SHP77 treated with DMSO at 0.1 percent for 48 hours (cell line): ENCODE data around the gene ITGA2B.
"Not testable (repeated sequence)": the region's sequence is repeated elsewhere in the genome, so short reads cannot be mapped to it uniquely, and the experiment has no call there.

Experiments
- DNase-seq: peaks from one replicate; lab custom pipeline; 2025; lab: John Stamatoyannopoulos, UW

ITGA2B gene

GRCh38 chr17:44368391-44369243 lies 20.8 kb downstream of the ITGA2B start:
- DNase-seq, result not testable (repeated sequence)

- no peak for DNase-seq
These were observed 22.0 kb downstream of the ITGA2B start for GRCh38 chr17:44367231-44367979.

DNA sequence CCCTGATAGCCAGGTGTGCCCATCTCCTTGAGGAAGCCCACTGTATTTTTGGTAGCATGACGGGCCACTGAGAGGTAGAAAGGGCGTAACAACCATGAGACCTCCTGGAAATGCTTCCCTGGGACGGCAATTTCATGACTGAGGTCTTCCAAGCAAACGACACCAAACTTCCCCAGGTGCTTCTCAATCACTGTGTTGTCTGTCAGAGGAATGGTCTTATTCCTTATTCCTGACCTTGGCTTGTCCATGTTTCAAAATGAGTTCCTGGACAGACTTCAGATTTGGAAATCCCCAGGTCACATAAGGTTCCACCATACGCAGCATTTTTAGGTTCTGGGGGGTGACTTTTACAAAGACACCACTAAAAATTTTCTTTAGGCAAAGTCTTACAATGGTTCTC lies 24.4 kb downstream of the ITGA2B start:
- DNase-seq, result not testable (repeated sequence)

DNA sequence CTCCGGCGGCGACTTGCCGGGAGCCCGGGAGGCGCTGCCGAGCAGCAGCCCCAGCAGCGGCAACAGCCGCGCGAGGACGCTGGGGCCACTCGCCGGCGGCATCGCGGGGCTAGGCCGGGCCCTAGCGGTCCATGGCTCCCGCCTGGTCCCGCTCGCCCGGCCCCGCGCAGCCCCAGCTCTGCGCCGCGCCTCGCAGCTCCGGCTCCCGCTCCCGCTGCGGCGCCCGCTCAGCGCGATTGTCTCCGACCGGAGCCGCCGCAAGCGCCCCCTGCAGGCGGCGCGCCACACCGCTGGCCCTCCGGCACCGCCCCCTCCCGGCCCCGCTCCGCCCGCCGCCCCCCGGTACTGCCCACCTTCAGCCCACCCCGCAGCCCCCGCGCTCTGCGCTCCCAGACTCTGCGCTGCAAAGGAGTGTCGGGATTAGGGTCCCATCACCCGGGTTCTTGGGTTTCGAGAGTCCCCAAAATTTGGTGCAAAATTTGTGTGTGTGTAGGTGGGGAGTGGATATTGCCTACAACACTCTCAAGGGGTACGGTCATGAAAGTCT lies 25.8 kb downstream of the ITGA2B start, which contains the start of gene FAM171A2:
Gene FAM171A2 (minus strand): TSS at position 241 of the 547 bp plus-strand sequence. CDS start 139 bp downstream, at position 102.
- DNase-seq, result no peak

GRCh38 chr17:44362949-44363612 lies 26.4 kb downstream of the ITGA2B start:
- no peak for DNase-seq

DNA sequence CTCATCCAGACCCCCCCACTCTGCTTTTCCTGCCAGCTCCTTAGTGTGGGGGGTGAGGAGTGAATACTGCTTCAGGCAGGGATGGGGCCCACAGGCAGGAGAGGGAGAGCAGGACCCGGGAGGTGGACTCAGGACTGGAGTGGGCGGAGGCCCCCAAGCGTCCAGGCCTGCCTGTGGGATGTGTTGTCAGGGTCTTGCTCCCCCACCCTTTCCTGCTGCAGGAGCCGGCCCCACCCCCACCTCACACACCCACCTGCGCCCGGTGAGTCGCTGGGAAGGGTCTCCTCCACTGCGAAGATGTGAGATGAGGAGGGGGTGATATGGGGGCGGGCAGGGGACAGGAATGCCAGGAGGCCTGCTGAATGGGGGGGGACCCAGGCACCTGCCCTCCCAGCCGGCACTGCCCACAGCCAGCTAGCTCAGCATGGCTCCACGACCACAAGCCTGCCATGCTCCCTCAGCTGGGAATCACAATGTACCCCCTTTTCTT lies 26.9 kb downstream of the ITGA2B start:
- no peak for DNase-seq

GRCh38 chr17:44361292-44362260 lies 27.9 kb downstream of the ITGA2B start:
- DNase-seq, result no peak

DNA sequence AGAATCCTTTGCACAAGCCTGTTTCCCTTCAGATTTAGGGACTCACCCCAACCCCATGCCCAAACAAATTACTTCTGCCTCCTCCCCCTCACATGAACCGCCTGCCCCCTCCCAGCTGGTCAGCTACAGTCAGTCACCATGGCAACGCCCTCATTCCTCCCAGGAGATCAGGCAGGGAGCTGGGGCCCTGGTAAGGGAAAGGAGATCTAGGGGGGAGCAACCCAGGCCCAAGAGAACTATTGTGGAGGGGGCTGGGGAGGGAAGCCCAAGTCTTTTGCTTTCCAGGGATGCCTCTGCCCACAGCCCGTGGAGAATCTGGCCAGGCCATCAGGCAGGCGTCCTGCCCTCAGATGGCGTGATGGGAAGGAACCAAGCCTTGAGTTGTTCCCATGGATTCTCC lies 28.6 kb downstream of the ITGA2B start:
- no peak for DNase-seq

DNA sequence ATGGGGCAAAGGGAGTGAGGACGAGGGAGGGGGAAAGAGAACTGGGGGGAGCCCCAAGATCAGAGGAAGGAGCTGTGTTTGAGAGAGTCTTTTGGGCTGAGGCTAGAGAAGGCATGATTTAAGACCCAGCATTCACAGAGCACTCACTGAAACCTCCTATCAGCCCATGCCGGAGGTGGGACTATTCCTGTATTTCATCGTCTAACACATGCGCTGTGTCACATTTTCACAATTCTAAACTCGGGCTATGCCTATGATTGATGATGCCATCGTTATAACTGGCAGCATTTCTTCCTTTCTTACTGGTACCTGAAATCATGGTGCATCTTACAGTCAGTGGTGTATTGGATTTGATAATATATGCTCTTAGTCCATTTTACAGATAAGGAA lies 29.3 kb downstream of the ITGA2B start:
- no peak for DNase-seq

- DNase-seq, result no peak
These were observed 29.8 kb downstream of the ITGA2B start for GRCh38 chr17:44359458-44360143.

DNA sequence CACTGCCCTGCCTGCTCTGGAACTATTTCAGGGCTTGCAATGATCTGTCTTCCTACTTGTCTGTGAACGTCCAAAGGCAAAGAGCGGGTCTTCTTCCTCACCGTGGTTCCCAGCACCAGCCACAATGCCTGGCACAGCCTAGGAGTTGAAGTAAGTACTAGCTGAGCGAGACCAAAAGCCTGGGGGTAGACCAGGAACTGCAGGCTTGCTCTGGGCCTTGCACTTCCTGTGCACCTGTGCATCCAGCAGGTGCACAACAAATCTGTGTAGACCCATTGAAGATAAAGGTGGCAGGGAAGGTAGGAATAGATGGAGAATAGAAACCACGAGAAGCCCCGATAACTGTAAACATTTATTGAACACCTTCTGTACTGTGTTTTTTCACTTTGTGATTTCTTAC lies 30.4 kb downstream of the ITGA2B start:
- no peak for DNase-seq

DNA sequence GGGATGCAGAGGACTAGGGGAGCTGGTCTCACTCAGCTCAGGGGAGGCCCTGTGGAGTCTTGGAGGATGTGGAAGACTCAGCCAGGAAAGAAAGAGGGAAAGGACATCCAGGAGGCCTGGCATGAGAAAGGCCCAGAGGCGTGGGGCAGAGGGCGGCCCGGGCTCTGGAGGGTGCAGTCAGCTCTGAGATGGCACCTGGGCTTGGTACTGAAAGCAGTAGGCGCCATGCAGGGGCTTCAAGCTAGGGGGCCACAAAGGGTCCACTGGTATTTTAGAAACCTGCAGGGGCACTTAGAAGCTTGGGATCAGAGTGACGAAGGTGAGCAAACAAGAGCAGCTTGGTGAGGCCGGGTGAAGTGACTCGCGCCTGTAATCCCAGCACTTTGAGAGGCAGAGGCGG lies 31.4 kb downstream of the ITGA2B start:
- DNase-seq, result no peak

- no peak for DNase-seq
These were observed 33.2 kb downstream of the ITGA2B start for GRCh38 chr17:44356241-44356640.

GRCh38 chr17:44355642-44356099 lies 33.8 kb downstream of the ITGA2B start:
- no peak for DNase-seq

- DNase-seq, result no peak
These were observed 34.6 kb downstream of the ITGA2B start for GRCh38 chr17:44354582-44355561.

DNA sequence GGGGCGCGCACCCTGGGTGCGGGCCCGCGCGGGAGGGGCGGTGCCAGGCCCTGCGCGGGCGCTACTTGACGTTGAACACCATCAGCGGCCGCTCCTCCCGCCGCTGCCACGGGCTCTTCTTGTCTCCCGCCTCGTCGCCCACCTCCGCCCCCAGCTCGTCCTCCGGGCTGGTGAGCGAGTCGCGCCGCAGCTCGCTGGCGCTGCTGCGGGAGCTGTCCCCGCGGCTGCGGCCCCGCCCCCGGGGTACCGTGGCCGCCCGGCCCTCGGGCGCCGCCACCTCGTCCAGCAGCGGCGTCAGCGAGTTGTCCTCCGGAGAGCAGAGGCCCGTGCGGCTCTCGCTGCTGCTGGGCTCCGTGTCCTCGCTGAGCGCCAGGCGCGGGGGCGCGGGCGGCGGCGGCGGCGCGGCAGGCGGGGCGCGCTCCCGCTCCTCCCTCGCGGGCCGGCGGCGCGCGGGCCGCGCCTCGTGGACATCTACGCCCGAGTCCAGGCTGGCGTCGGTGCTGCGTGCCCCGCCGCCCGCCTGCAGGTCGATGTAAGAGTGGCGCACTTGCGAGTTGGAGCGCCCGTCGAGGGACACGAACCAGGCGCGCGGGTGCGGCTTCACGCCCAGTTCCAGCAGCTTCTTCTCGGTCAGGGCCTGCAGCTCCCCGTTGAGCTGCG lies 35.6 kb downstream of the ITGA2B start:
- no peak for DNase-seq

DNA sequence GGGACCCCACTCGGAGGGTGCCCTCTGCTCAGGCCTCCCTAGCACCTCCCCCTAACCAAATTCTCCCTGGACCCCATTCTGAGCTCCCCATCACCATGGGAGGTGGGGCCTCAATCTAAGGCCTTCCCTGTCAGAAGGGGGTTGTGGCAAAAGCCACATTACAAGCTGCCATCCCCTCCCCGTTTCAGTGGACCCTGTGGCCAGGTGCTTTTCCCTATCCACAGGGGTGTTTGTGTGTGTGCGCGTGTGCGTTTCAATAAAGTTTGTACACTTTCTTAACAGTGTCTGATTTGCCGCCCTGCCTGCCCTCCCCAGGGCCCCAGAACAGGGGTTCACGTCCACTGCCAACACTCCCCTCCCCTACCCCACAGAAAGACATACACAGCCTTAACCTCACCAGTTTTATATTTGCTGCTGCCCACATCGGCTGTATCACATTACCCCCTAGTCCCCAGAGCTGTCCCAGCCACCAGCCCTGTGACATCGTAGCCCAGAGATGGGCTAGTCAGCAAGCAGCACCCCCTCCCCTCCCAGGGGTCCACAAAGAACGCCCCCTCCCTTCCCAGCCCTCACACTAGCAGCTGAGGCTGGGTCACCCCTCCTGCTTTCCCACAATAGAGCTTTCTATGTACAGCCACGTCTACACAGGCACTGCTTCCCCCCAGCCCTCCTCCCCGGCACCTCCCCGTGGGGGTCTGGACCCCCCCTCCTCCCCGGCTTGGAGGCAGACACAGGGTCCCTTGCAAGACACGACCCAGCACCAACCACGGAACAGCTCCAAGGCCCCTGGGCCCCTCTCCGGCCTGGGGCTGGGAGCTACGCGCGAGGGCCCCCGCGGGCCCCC lies 36.4 kb downstream of the ITGA2B start:
- no peak for DNase-seq
